HG03139 (cell line): ENCODE results near the gene TAF4.
"Not testable (repeated sequence)": the region's sequence is repeated elsewhere in the genome, so short reads cannot be mapped to it uniquely, and the experiment has no call there.

ENCODE experiments used
- ATAC-seq: cut with Tn5 transposase; IDR thresholded peaks from one replicate; pipeline ENCODE4 v1.9.1; 2021; ENCODE audit not compliant: unreplicated experiment

Gene TAF4

GRCh38 chr20:62059401-62059800 is 6.3 kb downstream of the TAF4 start:
- no peak for ATAC-seq

DNA sequence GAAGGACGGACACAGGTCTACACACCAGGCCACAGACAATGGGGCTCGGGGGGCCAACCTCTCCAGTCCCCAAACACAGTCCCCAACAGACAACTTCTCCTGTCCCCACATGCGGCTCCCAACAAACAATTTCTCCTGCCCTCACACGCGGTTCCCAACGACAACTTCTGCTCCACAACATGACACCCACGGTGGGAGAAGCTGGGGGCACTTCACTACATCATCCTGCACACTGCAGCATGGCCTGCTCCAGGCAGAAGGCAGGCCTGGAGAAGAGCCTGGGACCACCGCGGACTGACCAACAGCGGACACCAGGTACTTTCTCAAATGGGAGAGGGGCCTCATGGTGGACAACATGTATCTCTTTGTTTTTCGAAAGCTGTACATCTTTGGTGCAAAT is 6.7 kb downstream of the TAF4 start:
- ATAC-seq = no peak

GRCh38 chr20:62056975-62057374 is 8.7 kb downstream of the TAF4 start:
- ATAC-seq = no peak

GRCh38 chr20:62056377-62056776 is 9.3 kb downstream of the TAF4 start:
- ATAC-seq = no peak

- not testable (repeated sequence) for ATAC-seq
These were observed 9.9 kb downstream of the TAF4 start for GRCh38 chr20:62055862-62056115.

GRCh38 chr20:62055106-62055861 is 10.4 kb downstream of the TAF4 start:
- ATAC-seq = no peak

DNA sequence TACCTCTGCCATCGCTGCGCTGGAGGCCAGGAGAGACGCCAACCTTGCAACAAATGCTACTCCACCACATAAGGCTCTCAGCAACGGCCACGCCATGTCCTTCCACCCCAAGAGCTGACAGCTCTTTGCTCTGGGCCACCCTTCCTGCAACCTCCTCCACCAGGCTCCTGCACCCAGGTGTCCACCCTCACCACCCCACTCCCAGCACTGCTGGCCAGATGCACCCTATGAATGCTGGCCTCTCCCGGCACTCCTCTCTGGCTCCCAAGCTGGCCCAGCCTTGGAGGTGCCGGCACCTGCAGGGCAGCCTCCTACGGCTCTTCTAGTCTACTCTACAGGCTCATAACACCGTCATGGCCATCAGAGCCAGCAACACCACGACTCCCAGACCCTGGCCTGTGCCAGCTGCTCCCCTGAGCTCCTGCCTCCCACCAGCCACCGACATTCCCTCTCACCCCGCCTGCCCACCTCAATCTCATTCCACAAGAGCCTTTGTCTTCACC is 11.2 kb downstream of the TAF4 start:
- ATAC-seq = no peak

DNA sequence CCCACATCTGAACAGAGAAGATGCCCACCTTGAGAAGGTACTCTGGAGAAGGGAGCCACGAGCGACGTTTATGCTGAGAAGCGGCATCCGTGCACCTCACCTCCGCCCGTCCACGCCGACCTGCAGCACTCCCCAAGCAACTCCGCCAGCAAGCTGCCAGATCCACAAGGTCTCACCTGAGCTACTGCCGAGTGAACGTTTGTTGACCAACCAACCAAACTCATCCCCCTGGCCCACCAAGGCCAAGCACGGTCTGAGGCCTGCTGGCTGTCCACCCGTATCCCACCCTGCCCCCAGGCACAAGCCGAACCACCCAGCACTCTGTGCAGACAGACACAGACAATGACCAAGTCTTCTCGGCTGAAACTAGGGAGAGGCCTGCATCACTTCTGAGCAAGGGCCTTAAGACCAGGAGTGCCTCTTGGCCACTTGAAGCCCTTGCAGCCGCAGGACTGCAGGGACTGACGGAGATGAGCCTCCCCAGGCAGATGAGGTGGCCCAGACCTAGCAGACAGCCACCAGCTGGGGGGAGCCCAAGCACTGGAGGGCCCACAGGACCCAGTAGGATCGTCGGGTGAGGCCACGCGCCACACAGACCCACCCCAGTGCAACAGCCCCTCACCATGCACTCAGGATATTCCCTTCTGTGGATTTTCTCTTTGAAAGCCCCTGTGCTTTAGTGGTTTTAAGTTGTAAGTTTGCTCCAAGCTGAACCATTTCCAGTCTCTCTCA is 12.1 kb downstream of the TAF4 start:
- ATAC-seq = no peak

GRCh38 chr20:62052842-62053464 is 12.7 kb downstream of the TAF4 start:
- no peak for ATAC-seq

DNA sequence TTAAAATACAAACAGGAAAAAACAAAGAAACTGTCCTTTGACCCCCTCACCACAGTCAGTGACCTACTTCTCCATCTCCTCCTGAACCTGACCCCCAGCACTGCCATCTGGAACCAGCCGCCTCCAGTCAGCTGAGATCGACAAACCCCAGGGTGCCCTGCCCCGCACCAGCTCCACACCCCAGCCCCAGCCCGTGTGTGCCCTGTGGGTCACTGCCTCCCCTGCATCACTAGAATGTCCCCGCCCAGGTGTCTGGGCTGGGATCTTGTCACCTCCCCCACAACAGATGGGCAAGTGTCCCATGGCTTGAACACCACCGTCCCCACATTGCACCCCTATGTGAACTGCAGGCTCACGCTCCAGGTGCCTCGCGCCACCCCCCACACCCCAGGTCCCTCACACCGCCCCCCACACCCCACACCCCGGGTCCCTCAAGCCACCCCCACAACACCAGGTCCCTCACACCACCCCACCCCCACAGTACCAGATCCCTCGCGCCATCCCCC is 13.3 kb downstream of the TAF4 start:
- no peak for ATAC-seq

DNA sequence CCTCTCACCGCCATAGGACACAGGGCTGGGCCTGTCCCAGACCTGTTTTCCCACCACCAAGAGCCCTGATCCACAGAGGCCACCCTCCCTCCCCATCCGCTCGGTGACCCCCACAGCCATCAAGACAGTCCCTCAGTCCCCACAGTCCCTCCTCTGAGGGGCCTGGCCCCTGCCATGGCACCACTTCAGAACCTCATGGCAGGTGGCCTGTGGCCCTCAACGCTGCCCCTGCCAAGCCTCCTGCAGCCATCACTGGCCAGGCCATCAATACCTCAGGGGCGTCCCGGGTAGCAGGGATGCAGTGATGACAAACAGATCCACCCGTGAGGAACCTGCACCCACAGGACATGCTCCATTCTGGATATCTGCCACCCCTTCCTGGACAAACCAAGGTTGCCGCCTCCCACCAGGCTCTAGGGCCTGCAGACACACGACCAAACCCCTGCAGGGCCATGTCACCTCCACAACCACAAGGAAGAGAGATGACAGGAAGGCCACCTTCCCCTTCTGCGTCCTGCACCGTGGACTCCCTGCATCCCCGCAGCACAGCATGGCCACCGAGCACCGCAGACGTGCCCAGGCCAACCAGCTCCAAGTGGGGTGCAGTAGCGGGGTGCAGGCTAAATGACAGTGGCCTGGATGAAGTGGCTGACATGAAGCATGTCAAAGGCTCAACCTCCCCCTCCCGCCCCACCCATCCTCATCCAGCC is 14.0 kb downstream of the TAF4 start:
- ATAC-seq = no peak

DNA sequence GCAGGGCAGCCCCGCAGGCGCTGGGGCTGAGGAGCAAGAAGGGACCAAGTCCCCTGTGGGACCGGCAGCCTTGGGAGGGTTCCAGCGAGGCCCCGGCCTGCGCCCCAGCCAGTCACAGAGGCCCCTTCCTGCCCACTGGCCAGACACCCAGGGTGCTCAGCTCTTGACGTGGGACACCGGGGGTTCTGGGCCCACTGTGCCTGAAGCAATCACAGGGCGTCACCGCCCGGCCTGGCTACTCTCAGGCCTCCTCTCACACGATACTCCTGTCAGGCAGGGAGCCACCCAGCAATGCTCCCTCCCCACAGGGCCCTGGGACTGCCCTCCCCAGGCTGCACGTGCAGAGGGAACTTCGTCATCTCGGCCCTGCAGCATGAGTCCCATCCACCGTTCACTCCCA is 14.5 kb downstream of the TAF4 start:
- no peak for ATAC-seq

GRCh38 chr20:62050166-62051120 is 15.2 kb downstream of the TAF4 start:
- no peak for ATAC-seq

DNA sequence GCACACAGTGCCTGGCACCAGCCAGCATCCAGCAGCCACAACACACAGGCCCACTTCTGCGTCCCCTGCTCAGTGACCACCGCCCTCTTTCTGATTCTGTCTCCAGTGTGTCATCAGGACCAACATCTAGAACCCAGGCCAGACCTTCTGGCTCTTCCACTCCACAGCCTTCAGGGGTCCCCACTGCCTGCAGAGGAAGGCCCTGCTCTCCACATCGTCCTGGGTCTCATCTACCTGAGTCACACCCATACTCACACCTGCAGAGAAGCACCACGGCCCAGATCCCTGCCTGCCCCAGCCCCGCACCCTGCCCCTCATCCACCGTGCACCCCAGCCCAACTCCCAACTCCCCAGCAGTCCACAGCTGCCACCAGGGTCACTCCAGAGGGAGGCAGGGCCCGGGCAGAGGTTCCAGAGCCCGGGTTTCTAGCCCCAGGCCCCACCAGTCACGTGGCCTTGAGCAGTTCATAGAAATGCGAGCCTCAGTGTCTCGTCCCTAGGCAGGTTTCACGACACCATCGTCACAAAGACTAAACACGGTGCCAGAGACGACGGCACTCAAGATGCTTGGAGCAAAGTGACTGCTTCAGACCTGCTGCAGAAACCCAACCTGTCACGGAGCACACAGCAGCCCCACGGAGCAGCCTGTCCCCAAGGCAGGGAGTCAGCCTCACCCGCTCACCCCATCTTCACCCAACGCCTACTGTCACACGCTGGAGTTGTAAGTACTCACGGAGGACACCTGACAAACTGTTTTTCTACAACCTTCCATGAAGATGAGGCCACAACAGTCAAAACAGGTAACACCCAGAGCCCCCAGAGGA is 16.1 kb downstream of the TAF4 start:
- ATAC-seq = no peak

DNA sequence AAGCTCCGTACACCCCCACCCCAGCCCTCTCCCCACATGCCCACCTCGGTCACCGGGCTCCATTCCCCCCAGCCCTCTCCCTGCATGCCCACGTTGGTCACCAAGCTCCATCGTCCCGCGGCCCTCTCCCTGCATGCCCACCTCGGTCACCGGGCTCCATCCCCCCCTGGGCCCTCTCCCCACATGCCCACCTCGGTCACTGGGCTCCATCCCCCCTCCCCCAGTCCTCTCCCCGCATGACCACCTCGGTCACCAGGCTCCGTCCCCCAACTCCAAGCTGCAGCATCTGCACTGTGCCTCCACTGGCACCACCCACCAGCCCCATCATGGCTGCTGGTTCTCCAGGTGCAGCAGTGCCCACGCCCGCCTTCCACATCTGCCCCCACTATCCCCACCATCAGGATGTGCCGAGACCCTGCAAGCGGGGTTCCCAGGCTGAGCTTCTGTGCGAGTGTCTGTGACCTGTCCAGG is 16.8 kb downstream of the TAF4 start:
- ATAC-seq = no peak

DNA sequence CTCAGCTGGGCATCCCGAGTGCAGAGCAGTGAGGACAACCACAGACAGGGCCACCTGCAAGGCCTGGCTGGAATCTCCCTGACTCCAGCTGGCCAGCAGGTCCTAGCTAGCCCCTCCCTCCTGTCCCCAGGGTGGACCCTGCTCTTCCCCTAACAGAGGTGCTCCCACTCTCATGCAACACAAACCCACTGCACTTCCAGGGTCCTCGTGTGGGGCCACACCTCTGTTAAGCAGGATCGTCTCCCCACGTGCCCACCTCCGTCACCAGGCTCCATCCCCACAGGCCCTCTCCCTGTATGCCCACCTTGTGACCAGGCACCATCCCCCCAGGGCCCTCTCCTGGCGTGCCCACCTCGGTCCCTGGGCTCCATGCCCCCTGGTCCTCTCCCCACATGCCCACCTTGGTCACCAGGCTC is 17.3 kb downstream of the TAF4 start:
- no peak for ATAC-seq

- no peak for ATAC-seq
These were observed 17.9 kb downstream of the TAF4 start for GRCh38 chr20:62047666-62048345.

- no peak for ATAC-seq
These were observed 19.2 kb downstream of the TAF4 start for GRCh38 chr20:62046431-62046830.
